ENCODE measurements around the gene HJV.

Gene HJV

DNA sequence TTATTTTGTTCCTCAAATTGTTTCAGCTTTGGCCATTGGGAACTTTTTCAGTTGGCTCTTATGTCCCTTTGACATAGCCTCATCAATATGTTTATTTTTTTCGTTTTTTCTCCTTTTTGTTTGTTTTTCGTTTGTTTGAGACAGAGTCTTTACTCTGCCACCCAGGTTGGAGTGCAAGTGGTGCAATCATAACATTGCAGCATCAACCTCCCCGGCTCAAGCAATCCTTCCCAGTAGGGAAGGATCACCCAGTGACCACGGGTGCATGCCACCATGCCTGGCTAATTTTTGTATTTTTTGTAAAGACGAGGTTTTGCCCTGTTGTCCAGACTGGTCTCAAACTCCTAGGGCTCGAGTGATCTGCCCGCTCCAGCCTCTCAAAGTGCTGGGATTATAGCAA, 49.0 kb downstream of the HJV start:
- DNase-seq = no peak

All from activated CD4-positive, alpha-beta T cell treated with anti-CD3 and anti-CD28 coated beads, Interleukin-2, amount 50 U/mL, for 48 hours (primary cell).